K562 (cell line): ENCODE results near the gene ZSWIM8. TPM values are rescaled to one million over a fixed set of nuclear protein-coding genes. Genes with fewer than 3 reads are reported as not detected.

Source experiments
- polyA plus RNA-seq, 8 experiments: library from polyadenylated mRNA; depleted of rRNA in 4 of 8; stranded (reverse) in 5 of 8; unstranded in 3 of 8; fragments of >200 nt; fragmentation: Nextera tagmentation in 2 of 8; fragmentation: Illumina TruSeq in 1 of 8; extraction: Ambion mirVana in 2 of 8; extraction: Trizol in 1 of 8; gene quantifications; 2 replicates each; pipeline versions ENCODE4 v1.2.1 to v1.2.3, GENCODE V29; 2011 to 2014; ENCODE audit warnings: inconsistent platforms in 1 of 8, missing spikeins in 1 of 8
- total RNA-seq, 7 experiments: library from RNA; depleted of rRNA in 6 of 7; stranded (reverse); fragments of >200 nt in 6 of 7; fragmentation: Illumina TruSeq in 2 of 7; extraction: Trizol in 2 of 7; gene quantifications; 2 replicates each; pipeline versions ENCODE4 v1.2.1 to v1.2.3, GENCODE V29; 2011 to 2021; ENCODE audit warnings: low replicate concordance in 1 of 7
- TF ChIP-seq, protein P1 (sequence below): fragments of 450-650 bp; IDR thresholded peaks from 2 replicates; pipeline ENCODE4 v1.6.1; 2016; ENCODE audit warnings: low read depth

The ZSWIM8 gene
- total and polyA plus RNA-seq, 9 of the 15 experiments (the other 6 are each of a cell fraction or from before 2014, with no cell fraction given) = 5.6 to 47.8 (median 26.7) TPM

DNA sequence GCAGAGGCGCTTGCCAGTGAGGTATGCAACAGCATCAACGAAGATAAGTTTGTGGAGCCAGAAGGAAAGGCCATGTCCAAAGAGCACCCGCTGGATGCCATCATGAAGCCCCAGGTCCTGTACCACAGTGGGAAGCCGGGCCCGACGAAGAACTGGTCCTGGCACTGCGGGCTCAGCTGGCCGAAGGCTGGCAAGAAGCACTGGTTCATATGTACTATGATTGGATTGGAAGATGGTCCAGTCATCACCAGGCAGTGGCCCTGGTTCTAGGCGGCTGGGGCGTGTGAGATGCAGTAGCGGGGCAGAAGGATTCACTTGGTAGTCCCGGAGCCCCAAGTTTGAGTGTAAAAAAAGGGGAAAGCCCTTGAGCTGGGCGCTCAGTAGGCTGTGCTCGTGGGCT, 22.1 kb downstream of the ZSWIM8 start (continued):
- TF ChIP-seq, protein P1, sequence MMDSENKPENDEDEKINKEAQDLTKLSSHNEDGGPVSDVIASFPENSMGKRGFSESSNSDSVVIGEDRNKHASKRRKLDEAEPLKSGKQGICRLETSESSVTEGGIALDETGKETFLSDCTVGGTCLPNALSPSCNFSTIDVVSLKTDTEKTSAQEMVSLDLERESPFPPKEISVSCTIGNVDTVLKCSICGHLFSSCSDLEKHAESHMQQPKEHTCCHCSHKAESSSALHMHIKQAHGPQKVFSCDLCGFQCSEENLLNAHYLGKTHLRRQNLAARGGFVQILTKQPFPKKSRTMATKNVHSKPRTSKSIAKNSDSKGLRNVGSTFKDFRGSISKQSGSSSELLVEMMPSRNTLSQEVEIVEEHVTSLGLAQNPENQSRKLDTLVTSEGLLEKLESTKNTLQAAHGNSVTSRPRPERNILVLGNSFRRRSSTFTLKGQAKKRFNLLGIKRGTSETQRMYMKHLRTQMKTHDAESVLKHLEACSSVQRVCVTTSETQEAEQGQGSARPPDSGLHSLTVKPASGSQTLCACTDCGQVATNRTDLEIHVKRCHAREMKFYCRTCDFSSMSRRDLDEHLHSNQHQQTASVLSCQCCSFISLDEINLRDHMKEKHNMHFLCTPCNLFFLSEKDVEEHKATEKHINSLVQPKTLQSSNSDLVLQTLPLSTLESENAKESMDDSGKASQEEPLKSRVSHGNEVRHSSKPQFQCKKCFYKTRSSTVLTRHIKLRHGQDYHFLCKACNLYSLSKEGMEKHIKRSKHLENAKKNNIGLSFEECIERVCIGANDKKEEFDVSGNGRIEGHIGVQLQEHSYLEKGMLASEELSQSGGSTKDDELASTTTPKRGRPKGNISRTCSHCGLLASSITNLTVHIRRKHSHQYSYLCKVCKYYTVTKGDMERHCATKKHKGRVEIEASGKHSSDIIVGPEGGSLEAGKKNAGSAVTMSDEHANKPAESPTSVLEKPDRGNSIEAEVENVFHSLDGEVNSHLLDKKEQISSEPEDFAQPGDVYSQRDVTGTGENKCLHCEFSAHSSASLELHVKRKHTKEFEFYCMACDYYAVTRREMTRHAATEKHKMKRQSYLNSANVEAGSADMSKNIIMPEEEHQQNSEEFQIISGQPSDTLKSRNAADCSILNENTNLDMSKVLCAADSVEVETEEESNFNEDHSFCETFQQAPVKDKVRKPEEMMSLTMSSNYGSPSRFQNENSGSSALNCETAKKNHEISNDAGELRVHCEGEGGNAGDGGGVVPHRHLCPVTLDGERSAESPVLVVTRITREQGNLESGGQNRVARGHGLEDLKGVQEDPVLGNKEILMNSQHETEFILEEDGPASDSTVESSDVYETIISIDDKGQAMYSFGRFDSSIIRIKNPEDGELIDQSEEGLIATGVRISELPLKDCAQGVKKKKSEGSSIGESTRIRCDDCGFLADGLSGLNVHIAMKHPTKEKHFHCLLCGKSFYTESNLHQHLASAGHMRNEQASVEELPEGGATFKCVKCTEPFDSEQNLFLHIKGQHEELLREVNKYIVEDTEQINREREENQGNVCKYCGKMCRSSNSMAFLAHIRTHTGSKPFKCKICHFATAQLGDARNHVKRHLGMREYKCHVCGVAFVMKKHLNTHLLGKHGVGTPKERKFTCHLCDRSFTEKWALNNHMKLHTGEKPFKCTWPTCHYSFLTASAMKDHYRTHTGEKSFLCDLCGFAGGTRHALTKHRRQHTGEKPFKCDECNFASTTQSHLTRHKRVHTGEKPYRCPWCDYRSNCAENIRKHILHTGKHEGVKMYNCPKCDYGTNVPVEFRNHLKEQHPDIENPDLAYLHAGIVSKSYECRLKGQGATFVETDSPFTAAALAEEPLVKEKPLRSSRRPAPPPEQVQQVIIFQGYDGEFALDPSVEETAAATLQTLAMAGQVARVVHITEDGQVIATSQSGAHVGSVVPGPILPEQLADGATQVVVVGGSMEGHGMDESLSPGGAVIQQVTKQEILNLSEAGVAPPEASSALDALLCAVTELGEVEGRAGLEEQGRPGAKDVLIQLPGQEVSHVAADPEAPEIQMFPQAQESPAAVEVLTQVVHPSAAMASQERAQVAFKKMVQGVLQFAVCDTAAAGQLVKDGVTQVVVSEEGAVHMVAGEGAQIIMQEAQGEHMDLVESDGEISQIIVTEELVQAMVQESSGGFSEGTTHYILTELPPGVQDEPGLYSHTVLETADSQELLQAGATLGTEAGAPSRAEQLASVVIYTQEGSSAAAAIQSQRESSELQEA = no peak
- TF ChIP-seq, all 486 proteins: peak for 2
